Activated CD4-positive, alpha-beta T cell treated with anti-CD3 and anti-CD28 coated beads, Interleukin-2, Interleukin-4, amounts not matched to agents 100 ng/mL and 50 ng/mL, durations not matched to agents 16 hours and 8 hours (primary cell): ENCODE results near the gene MTREX.

Source experiments
- DNase-seq: peaks from one replicate; pipeline ENCODE4 v3.0.0-alpha.2; 2020; ENCODE audit warnings: low spot score

Gene MTREX

DNA sequence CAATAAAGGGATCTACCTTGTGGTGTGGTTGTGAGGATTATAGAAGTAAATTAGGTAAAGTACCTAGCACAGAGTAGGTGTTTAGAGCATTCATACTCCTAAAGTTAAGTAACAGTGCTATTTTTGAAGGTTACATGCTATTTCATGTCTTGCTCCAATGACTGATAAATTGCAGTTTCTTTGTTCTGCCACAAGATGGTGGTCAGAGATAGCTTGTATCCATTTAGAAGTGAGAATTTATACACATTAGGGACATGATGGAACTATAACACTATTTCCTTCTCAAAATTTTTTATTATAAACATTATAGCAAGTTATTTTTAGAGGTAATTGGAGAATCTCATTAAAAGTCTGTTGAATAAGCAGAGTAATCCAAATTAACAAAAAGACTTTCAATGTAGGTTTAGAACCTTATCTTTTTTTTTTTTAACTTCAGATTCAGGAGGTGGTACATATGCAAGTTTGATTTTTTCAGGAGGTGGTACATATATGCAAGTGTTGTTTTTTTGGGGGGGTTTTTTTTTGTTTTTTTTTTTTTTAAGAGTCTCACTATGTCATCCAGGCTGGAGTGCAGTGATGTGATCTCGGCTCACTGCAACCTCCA, 17.1 kb downstream of the MTREX start:
- DNase-seq: peak; percentile 35

DNA sequence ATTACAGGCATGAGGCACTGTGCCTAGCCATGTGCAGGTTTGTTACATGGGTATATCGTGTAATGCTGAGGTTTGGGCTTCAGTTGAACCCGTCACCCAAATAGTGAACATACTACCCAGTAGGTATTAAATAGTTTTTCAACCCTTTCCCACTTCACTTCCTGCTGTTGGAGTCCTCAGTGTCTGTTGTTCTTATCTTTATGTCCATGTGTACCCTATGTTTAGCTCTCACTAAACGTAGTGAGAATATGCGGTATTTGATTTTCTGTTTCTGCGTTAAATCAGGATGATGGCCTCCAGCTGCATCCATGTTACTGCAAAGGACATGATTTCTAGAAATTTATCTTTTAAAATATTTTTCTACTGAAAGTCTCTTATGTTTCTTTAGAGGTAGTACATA, 17.8 kb downstream of the MTREX start:
- DNase-seq: no peak

DNA sequence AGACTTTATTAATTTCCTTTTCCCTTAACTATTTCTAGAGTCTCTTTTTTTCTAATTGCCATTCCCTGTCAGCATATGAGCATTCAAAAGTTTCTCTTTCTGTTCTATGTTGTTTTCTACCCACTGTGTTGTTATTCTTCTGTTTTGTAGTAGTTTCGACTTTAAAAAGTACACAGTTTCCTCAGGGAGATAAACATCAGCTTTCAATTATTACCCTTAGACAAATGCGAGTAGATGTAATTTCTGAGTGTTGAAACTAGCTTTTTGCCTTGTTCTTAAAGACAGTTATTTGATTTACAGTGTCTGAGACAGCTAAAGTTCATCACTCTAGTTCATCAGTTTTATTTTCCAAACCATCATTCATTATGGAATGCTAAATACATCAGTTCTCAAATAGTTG, 19.5 kb downstream of the MTREX start:
- no peak for DNase-seq

DNA sequence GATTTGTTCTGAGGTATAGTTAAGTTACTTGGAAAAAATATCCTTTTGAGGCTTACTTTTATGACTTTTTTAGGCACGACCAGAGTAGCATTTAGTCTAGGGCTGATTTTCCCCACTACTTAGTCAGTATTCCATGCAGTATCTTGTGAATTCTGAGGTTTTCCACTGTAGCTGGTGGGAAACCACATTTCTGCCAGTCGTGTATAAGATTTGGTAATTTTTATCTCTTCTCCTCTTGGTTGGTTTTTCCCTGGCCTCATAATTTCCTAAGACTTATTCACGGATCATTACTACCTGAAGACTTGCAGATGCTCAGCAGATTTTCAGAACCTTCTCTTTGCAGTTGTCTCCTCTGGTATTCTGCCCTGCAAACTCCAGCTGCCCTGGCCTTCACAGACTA, 23.5 kb downstream of the MTREX start:
- no peak for DNase-seq

DNA sequence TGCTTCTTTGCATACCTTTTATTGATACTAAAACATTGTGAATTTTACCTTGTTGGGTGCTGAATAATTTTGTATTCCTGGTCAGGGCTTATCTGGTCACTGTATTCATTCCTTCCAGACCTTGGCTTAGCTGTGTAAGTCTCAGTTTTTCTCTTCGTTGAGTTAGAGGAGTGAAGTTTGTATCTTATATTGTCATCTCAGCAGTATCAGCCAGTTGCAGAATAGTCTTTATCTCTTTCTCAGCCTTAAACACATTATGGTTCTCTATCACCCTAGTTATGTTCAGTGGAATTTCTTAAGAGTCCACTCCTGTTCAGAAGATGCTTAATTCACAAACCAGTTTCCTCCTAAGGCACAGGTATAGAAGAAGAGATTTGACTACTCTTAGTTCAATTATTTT, 25.2 kb downstream of the MTREX start:
- no peak for DNase-seq

DNA sequence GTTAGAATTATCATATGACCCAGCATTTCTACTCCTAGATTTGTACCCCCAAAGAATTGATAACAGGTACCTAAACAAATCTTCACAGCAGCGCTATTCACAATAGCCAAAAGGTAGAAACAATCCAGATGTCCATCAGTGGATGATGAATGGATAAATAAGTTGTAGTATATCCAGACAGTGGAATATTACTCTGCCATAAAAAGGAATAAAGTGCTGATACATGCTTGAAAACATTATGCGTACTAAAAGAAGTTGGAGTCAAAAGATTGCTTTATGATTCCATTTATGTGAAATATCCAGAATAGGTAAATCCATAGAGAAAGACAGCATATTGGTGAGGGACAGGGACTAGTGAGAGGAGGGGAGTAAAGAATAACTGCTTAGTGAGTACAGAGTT, 26.0 kb downstream of the MTREX start:
- no peak for DNase-seq

DNA sequence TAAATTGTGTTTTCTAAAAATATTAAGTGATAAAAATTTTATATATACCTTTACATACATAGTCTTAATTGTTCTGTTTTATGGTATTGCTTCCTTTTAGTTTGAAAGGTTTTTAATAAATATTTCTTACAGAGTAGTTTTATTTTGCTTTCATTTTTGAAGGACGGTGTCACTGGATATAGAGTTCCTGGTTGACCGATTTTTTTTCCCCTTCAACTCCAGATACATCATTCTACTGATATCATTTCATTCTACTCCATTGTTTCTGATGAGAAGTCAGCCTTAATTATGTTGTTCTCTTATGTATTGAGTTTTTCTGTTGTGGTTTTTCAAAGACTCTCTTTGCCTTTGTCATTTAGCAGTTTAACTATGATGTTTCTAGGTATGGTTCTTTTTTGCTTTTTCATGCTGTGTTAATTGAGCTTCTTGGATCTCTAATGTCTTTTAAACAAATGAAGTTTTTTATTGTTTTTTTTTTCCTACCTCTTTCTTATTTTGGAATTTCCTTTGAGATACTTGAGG, 30.4 kb downstream of the MTREX start:
- no peak for DNase-seq

DNA sequence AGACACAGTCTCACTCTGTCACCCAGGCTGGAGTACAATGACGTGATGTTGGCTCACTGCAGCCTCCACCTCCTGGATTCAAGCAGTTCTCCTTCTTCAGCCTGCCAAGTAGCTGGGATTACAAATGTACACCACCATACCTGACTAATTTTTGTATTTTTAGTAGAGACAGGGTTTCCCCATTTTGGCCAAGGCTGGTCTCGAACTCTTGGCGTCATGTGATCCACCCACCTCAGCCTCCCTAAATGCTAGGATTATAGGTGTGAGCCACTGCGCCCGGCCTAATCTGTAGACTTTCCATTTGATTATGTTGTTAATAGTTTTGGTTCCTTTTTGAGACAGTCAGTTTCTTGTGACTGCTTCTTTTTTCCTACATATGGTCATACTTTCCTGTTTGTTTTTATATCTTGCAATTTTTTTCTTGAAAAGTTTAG, 31.0 kb downstream of the MTREX start:
- peak; percentile 64 for DNase-seq

DNA sequence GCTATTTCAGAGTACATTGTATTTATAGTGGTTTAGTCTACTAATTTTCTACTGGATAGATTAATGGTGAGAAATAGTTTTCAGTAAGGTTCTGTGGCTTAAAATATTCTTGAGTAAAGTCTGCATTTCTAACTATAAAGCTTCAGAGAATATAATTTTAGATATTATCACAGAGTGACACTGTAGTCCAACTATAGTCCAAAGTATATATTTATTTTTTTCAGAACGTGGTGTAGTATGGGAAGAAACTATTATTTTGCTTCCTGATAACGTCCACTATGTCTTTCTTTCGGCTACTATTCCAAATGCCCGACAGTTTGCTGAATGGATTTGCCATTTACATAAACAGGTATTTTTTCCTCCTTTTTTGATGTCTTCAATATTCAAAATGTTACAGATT, 35.3 kb downstream of the MTREX start:
- DNase-seq: no peak

DNA sequence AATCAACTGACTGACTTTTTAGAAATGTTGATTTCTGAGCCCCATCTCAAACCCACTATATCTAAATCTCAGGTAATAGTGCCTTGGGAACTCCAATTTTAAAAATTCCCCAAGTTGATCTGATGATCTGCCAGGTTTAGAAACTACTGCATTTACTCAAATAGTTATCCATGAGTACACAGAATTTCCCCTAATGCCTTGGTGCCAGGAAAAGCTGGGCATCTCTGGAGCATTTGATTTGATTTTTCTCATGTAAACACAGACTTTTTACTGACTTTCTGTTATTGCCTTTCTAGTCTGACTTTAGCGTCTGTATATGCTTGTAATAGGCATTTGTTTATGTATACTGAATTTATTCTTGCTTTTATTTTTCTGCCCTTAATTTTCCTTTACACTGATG, 35.8 kb downstream of the MTREX start:
- DNase-seq: no peak

DNA sequence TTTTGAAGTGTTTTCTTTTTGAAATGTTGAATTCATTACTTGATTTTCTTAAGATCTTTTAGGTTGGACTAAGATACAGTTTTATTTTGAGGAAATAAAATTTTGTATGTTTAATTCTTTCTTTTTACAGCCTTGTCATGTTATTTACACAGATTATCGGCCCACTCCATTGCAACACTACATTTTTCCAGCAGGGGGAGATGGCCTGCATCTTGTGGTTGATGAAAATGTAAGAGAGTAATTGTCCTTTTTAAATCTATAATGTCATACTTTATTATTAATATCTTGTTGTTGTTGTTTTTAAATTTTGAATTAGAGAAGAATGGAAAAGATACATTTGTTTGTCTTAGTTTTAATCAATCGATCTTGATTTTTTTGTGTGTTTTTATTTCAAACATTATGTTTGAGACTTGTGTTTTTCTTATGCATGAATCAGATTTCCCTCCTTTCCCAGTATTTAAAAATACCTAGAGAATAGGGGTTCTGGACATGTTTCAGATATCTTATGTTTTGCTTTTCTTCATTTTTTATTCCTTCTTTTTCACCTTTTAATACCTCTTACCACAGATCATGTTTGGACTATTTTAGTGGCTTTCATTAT, 36.7 kb downstream of the MTREX start:
- DNase-seq: peak; percentile 50

DNA sequence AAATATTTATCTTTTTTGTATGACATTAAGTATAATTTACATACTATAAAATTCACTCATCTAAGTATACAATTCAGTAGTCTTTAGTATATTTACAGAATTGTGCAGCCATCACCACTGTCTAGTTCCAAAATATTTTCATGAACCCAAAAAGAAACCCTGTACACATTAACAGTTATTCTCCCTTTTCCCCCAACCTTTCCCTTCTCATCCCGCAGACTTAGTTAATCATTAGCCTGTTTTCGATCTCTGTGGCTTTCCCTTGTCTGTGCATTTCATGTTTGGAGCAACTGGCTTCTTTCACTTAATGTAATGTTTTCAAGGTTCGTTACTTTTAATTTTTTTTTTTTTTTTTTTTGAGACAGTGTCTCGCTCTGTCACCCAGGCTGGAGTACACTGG, 37.5 kb downstream of the MTREX start:
- DNase-seq: no peak

DNA sequence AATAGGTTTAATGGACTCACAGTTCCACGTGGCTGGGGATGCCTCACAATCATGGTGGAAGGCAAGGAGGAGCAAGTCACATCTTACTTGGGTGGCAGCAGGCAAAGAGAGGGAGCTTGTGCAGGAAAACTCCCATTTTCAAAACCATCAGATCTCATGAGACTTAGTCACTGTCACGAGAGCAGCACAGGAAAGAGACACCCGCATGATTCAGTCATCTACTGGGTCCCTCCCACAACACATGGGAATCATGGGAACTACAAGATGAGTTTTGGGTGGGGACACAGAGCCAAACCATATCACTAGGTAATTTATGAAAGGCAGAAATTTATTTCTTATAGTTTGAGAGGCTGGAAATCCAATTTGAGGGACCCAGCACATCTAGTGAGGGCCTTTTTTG, 40.0 kb downstream of the MTREX start:
- no peak for DNase-seq

DNA sequence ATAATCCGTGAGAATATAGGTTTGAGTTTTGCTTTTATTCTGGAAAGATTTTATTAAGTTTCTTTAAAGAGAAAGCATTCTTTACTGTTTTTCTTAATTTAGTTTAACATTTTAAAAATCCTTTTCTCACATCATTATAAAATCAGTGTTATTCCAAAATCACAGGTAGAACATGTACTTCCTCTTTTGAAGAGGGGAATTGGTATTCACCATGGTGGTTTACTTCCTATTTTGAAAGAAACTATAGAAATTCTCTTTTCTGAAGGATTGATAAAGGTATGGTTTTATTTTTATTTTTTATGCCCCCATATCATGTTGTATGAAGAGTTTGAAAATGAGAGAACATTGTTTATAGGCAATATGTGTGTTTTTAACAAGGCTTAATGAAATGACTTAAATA, 43.0 kb downstream of the MTREX start:
- DNase-seq: no peak

DNA sequence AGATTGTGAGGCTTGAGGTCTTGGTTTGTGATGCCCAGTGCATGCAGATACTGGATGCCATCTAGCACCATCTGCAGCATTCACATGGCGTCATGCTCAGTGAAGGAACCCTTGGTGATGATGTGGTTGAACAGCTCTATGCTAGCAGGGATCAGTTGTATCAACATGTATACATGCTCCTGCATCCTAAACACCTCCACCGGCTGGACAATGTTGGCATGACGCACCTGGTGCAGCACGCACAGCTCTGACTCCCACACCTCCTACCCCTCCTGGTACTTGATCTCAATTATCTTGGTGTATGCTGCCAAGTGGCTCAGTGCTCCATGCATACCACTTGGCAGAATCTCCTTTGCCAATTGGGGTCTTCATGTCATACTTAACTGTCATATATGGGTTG, 49.1 kb downstream of the MTREX start:
- DNase-seq: no peak

DNA sequence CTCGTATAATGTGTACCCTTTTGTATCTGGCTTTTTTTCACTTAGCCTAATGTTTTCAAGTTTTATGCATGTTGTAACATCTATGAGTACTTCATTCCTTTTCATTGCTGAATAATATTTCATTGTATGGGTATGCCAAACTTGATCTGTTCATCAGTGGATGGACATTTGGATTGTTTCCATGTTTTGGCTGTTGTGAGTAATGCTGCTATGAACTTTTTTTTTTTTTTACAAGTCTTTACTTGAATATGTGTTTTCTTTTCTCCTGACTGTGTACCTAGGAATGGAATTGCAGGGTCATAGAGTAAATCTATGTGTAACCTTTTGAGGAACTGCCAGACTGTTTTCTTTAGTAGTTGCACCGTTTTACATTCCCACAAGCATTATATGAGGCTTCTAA, 52.4 kb downstream of the MTREX start:
- no peak for DNase-seq

DNA sequence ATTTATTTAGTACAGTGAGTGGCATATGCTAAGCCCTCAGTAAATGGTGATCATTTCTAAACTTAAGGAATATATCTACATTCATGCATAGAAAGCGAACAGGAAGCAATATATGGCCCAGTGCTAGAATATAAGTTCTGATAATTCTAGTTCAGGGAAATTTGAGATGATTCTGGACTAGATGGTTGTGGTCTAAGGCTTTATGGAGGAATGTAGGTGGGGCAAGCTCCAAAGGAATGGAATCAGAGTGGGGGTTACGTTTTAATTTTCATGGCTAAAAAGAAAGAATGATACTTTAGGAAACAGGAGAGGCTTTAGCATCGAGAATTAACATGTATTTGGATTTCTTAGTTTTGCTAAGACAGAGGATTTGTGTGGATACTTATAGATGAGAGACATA, 56.1 kb downstream of the MTREX start:
- DNase-seq: no peak

DNA sequence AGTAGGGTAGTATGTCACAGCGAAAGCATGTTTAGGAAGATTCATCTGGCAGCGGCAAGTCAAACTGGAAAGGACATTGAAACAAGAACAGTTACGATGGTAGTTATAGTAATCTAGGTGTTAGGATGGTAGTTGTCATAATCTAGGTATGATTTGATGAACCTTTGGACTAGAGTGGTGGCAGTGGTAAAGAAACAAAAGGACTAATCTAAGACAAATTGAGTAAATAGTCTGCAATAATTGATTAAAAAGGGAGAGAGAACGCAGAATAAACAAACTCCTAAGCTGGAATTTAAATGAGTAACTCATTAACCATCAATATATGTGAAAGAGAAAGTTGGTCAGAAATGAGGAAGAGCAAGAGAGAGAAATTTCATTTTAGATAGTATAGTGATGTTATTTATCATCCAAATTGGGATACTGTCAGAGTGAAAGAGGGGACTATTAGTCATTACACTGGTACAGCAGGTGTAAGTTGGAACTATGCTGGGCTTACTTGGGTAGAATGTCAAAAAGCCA, 56.8 kb downstream of the MTREX start:
- DNase-seq: peak; percentile 73

DNA sequence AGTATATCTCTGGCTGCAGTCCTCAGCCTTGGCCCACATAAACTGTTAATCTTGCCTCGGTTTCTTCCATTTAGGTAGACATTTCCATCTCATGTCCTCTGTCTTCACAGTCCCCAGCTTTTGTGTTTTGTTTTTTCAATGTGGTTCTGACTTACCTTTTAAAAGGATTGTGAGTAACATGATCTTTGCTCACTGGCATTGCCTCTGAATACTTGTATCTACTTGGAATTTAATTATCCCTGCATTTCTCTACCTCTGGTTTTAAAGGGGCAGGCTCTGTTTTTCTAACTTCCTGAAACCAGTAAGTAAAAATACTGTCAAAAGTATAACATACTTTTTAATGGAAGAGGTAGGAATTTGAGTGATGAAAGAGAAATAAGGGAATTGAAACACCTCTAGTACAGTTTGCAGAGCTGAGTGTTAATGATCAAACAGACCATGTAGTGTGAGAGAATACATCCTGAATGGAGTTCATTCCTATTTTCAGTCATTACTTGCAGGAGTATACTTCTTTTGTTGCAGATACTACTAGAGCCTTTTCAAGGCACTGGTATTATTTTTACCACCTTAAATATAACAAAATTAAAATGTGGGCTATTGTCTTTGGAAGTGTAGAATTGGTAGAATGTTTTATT, 62.6 kb downstream of the MTREX start:
- no peak for DNase-seq

DNA sequence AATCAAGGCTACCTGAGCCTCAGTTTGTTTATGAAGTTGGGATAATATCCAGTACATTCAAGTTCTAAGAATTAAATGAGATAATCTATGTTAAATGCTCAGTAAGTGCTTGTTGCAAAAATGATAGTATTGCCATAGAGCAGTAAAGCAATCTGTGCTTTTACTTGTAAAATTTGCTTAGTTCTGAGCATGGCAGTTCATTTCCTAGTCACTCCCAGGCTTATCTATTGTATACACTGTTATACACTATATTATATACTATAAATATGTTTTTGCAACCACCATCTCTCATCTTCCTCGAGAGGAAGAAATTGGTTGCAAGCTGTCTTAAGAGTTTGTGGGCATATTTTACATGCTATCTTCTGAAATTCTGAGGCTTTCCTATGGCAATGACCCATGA, 63.4 kb downstream of the MTREX start:
- no peak for DNase-seq

DNA sequence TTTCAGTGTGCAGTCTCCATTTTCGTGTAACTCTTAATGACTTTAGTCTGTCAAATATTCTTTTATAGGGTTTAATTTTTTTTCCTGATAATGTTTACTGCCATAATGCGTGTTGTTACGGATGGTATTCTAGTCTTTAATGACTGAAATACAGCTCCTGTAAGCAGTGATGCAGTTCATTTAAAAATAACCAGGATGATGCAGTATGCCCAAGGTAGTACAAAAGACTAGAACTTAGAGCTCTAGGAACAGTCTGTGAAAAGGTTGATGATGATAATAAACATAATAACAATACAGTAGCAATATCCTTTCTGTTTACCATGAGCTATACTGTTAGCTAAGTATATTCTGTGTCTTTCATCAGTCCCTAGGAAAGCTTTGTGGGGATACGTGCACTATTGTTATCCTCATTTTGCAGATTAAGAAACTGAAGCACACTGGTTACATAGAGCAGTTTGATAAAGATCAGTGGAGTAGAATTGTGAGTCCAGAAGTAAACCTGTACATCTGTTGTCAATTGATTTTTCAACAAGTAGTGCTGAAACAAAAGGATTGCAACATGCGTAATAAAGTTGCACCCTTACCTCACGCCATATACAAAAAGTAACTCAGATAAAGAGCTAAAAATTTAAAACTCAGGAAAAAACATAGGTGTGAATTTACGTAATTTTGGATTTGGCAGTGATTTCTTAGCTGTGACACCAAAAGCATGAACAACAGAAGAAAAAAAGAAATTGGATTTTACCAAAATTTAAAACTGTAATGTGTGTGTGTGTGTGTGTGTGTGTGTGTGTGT, 64.5 kb downstream of the MTREX start:
- no peak for DNase-seq

DNA sequence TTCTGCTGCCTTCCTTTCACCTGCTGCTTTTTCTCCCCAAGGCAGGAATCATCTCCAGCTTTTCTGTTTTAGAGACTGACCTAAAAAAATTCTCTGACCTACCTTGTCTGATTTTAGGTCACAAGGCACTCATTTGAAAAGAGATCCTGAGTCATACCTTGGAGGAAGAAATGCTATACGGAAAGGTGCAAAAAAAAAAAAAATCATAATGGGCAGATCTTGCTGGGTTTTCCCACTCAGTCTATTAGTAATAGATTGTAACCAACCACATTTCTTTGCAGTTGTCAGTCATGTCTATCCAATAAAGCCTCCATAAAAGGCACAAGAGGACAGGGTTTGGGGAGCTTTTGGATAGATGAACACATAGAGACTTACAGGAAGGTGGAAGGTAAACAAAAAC, 70.0 kb downstream of the MTREX start:
- DNase-seq: no peak

DNA sequence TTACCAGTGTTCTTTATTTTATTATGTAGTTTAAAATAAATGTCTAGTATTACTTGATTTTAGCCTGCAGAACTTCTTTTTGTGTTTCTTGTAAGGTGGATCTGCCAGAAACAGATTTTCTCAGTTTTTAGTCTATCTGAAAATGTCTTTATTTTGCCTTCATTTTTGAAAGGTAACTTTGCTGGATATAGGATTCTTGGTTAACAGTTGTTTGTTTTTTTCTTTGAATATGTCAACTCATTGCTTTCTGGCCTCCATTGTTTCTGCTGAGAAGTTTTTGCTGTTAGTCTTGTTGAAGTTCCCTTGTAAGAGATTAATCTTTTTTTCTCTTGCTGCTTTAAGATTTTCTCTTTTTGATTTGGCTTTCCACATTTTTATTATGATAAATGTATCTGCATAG, 75.5 kb downstream of the MTREX start:
- no peak for DNase-seq
